HepG2 (cell line): ENCODE measurements around the gene CTDSP1. TPM values are rescaled to one million over a fixed set of nuclear protein-coding genes. Genes with fewer than 3 reads are reported as not detected.

Experiments used
- ATAC-seq: fragments of 200-7000 bp; cut with Tn5 transposase; 3 replicates; pipeline ENCODE4 v1.9.1; 2020; ENCODE audit warnings: mild to moderate bottlenecking, moderate library complexity
- BruUV-seq: library from RNA; stranded (reverse); fragments of 400-500 nt; replicated peaks from 2 replicates; lab custom pipeline; 2021; lab: Mats Ljungman, UMichigan
- CTCF ChIA-PET: fragments of 300-600 bp; formaldehyde crosslinking; extraction: SDS; loops from one replicate; lab custom pipeline; 2021; ENCODE audit warnings: low total read pairs, inconsistent platforms, low intra/inter-chr PET ratio; lab: Yijun Ruan, JAX
- POLR2A ChIA-PET: fragments of 350-600 bp; sonication (Branson Sonifier 250); formaldehyde crosslinking; loops from one replicate; lab custom pipeline; 2020; ENCODE audit warnings: antibody characterized with exemption, inconsistent platforms; lab: Yijun Ruan, JAX
- DNase-seq: peaks from one replicate; pipeline ENCODE4 v3.0.0-alpha.2; 2015; ENCODE audit warnings: low spot score
- FAIRE-seq: peaks from 3 replicates; lab custom pipeline; 2011; peaks lifted over from hg19 to GRCh38; lab: Jason Lieb, UNC
- H2AFZ ChIP-seq: one replicate; pipeline ENCODE4 v1.6.1; 2011; ENCODE audit warnings: low read length, inconsistent platforms
- H3K27ac ChIP-seq: fragments of 300-600 bp; 3 replicates; pipeline ENCODE4 v1.8.0; 2011; ENCODE audit warnings: mixed run types, mild to moderate bottlenecking, mixed read lengths, low read length, inconsistent platforms; ENCODE audit not compliant: insufficient read depth; ENCODE audit errors: extremely low read length
- H3K27me3 ChIP-seq, 2 experiments: fragments of 200-600 bp in 1 of 2; 2 replicates in 1 of 2; 3 replicates in 1 of 2; pipeline versions ENCODE4 v1.6.0 to v1.8.0; 2011; ENCODE audit warnings: low read length in 2 of 2, mild to moderate bottlenecking in 2 of 2, moderate library complexity in 2 of 2, inconsistent platforms in 1 of 2; ENCODE audit not compliant: insufficient read depth in 2 of 2, control insufficient read depth in 1 of 2
- H3K36me3 ChIP-seq, 2 experiments: fragments of 200-600 bp in 1 of 2; replicated peaks in 1 of 2; 2 replicates in 1 of 2; 3 replicates in 1 of 2; pipeline versions ENCODE4 v1.5.1 to v1.8.0; 2011; ENCODE audit warnings: low read length in 2 of 2, inconsistent platforms in 1 of 2; ENCODE audit not compliant: insufficient read depth in 2 of 2, control insufficient read depth in 1 of 2
- H3K4me1 ChIP-seq: 2 replicates; pipeline ENCODE4 v1.5.1; 2012; ENCODE audit warnings: low read length, inconsistent platforms; ENCODE audit not compliant: insufficient read depth
- H3K4me2 ChIP-seq: 2 replicates; pipeline ENCODE4 v1.6.0; 2011; ENCODE audit warnings: low read depth, low read length, inconsistent platforms
- H3K4me3 ChIP-seq, 3 experiments: fragments of 200-600 bp in 1 of 3; sonication (generic), shearing (Covaris generic) in 1 of 3; replicated peaks in 1 of 3; 2 replicates each; pipeline ENCODE4 v1.5.1; 2011 to 2016; ENCODE audit warnings: low read length in 3 of 3, inconsistent platforms in 2 of 3, low read depth in 2 of 3, mild to moderate bottlenecking in 2 of 3, control low read depth in 1 of 3, mixed read lengths in 1 of 3; ENCODE audit not compliant: insufficient read depth in 1 of 3
- H3K79me2 ChIP-seq: one replicate; pipeline ENCODE4 v1.6.1; 2011; ENCODE audit warnings: low read length, inconsistent platforms; ENCODE audit not compliant: insufficient read depth
- H3K9ac ChIP-seq: 2 replicates; pipeline ENCODE4 v1.6.0; 2011; ENCODE audit warnings: mild to moderate bottlenecking, low read depth, low read length, inconsistent platforms; ENCODE audit not compliant: insufficient read depth
- H3K9me3 ChIP-seq: 2 replicates; pipeline ENCODE4 v1.5.1; 2012; ENCODE audit warnings: mild to moderate bottlenecking, low read length
- H4K20me1 ChIP-seq: 2 replicates; pipeline ENCODE4 v1.6.0; 2011; ENCODE audit warnings: inconsistent platforms, mild to moderate bottlenecking, low read length, moderate library complexity; ENCODE audit not compliant: insufficient read depth
- CHD4 ChIP-seq: fragments of 200-600 bp; sonication (generic); IDR thresholded peaks from 2 replicates; pipeline ENCODE4 v1.7.0; 2017; ENCODE audit warnings: mild to moderate bottlenecking, low read length, borderline replicate concordance
- CREB1 ChIP-seq, 2 experiments: fragments of 450-650 bp in 1 of 2; IDR thresholded peaks; 2 replicates each; pipeline ENCODE4 v1.6.1; 2016 to 2017; ENCODE audit warnings: control low read depth in 1 of 2, mild to moderate bottlenecking in 1 of 2, missing compliant biosample characterization in 1 of 2, missing genetic modification characterization in 1 of 2
- HOXD1 ChIP-seq: sonication (generic); formaldehyde crosslinking; IDR thresholded peaks from 2 replicates; pipeline ENCODE4 v1.5.0; 2020; ENCODE audit warnings: missing genetic modification reagents
- ISL2 ChIP-seq: sonication (generic); formaldehyde crosslinking; IDR thresholded peaks from 2 replicates; pipeline ENCODE4 v1.5.0; 2020; ENCODE audit warnings: missing genetic modification reagents
- NCOA2 ChIP-seq: sonication (generic); formaldehyde crosslinking; IDR thresholded peaks from 2 replicates; pipeline ENCODE4 v1.8.0; 2022; ENCODE audit warnings: inconsistent platforms
- NR2F2 ChIP-seq: IDR thresholded peaks from 2 replicates; pipeline ENCODE4 v1.6.1; 2012; ENCODE audit warnings: low read depth, inconsistent platforms, borderline replicate concordance
- SNAI1 ChIP-seq: sonication (generic); formaldehyde crosslinking; IDR thresholded peaks from 2 replicates; pipeline ENCODE4 v1.5.0; 2020; ENCODE audit warnings: mild to moderate bottlenecking, missing genetic modification reagents, borderline replicate concordance
- ZFAT ChIP-seq: sonication (generic); formaldehyde crosslinking; conservative IDR thresholded peaks from 2 replicates; pipeline ENCODE4 v1.8.1; 2023; ENCODE audit warnings: missing genetic modification reagents, inconsistent platforms
- ZHX1 ChIP-seq: sonication (generic); formaldehyde crosslinking; IDR thresholded peaks from 2 replicates; pipeline ENCODE4 v1.8.1; 2022; ENCODE audit warnings: low read depth, mild to moderate bottlenecking, missing genetic modification reagents
- ZKSCAN5 ChIP-seq: sonication (generic); formaldehyde crosslinking; IDR thresholded peaks from 2 replicates; pipeline ENCODE4 v1.5.1; 2020; ENCODE audit warnings: mild to moderate bottlenecking, missing genetic modification reagents
- ZNF12 ChIP-seq: sonication (generic); formaldehyde crosslinking; IDR thresholded peaks from 2 replicates; pipeline ENCODE4 v1.5.0; 2020; ENCODE audit warnings: missing genetic modification reagents
- ZNF3 ChIP-seq: IDR thresholded peaks from 2 replicates; pipeline ENCODE4 v1.7.0; 2017; ENCODE audit warnings: inconsistent platforms
- ZNF605 ChIP-seq: sonication (generic); formaldehyde crosslinking; IDR thresholded peaks from 2 replicates; pipeline ENCODE4 v1.8.0; 2022; ENCODE audit warnings: mild to moderate bottlenecking, missing genetic modification reagents
- ZNF619 ChIP-seq: sonication (generic); formaldehyde crosslinking; IDR thresholded peaks from 2 replicates; pipeline ENCODE4 v1.4.0; 2020; ENCODE audit warnings: mild to moderate bottlenecking, missing genetic modification reagents
- ZNF670 ChIP-seq: sonication (generic); formaldehyde crosslinking; IDR thresholded peaks from 2 replicates; pipeline ENCODE4 v1.8.0; 2022; ENCODE audit warnings: mild to moderate bottlenecking, missing genetic modification reagents, borderline replicate concordance
- ZNF790 ChIP-seq: sonication (generic); formaldehyde crosslinking; IDR thresholded peaks from 2 replicates; pipeline ENCODE4 v1.8.0; 2022; ENCODE audit warnings: missing genetic modification reagents, mild to moderate bottlenecking, borderline replicate concordance
- ZNF878 ChIP-seq: sonication (generic); formaldehyde crosslinking; IDR thresholded peaks from 2 replicates; pipeline ENCODE4 v1.8.1; 2023; ENCODE audit warnings: mild to moderate bottlenecking, missing genetic modification reagents, moderate library complexity
- WGBS: methylation state at CpG from one replicate; pipeline ENCODE4 v1.1.6; 2017; ENCODE audit warnings: low lambda C conversion rate; 5-methylcytosine and 5-hydroxymethylcytosine counted together
- in situ Hi-C: cut with HindIII; loops from 2 replicates; pipeline ENCODE4 v1.10.0; 2017; ENCODE audit warnings: low pct_unique_long_range_greater_than_20kb; ENCODE audit not compliant: extremely low pct_ligation_motif_present
- intact Hi-C: fragments of 100-400 bp; cut with micrococcal nuclease; formaldehyde crosslinking; loops from one replicate; pipeline ENCODE4 v1.10.0; 2022; ENCODE audit not compliant: unreplicated experiment
- polyA plus RNA-seq, 8 experiments: library from polyadenylated mRNA; depleted of rRNA in 3 of 8; stranded (reverse) in 7 of 8; unstranded in 1 of 8; fragments of >200 nt; fragmentation: Illumina TruSeq in 4 of 8; extraction: Trizol in 4 of 8; gene quantifications; 2 replicates each; pipeline versions ENCODE4 v1.2.1 to v1.2.3, GENCODE V29; 2011 to 2016; ENCODE audit warnings: low read depth in 4 of 8, missing spikeins in 1 of 8, mixed read lengths in 1 of 8; ENCODE audit not compliant: insufficient read depth in 1 of 8
- total RNA-seq, 5 experiments: library from RNA; depleted of rRNA; stranded (reverse); fragments of >200 nt; fragmentation: Illumina TruSeq; extraction: Trizol; gene quantifications; 2 replicates each; pipeline ENCODE4 v1.2.3, GENCODE V29; 2016; ENCODE audit warnings: low read depth in 1 of 5
- TF ChIP-seq, protein P1 (sequence below): sonication (generic); formaldehyde crosslinking; IDR thresholded peaks from 2 replicates; pipeline ENCODE4 v1.5.0; 2020; ENCODE audit warnings: missing genetic modification reagents, mild to moderate bottlenecking, borderline replicate concordance

CTDSP1 gene
- total and polyA plus RNA-seq, 2 of the 13 experiments (the other 11 are each of a cell fraction or from before 2014, with no cell fraction given), result 91.0 to 268 TPM

GRCh38 chr2:218387369-218388194 lies 12.1 kb upstream of the CTDSP1 start:
- H3K4me3 ChIP-seq, result peak overlapping the region; percentile 9 to 57 (median 11); a peak in 3 of 6 replicates
- intact Hi-C loops, result loop anchor here (2.0 kb wide), 1 partner anchor 87 kb away; no protein-coding TSS in a partner anchor
- no peaks in the 10 kb centered on the region for H3K36me3 ChIP-seq
- DNase-seq (peak; percentile 86), FAIRE-seq (peak; percentile 83), ATAC-seq (no peak)
- no TSS peak for BruUV-seq
- peak overlapping the region; percentile 58 for H3K9ac ChIP-seq
- CTCF ChIA-PET, result no interaction called here
- no peaks in the 10 kb centered on the region for H3K79me2 ChIP-seq
- H3K27ac ChIP-seq, result no peak overlapping the region
- peaks cover 77% of the 10 kb centered on the region for H3K4me1 ChIP-seq
- in situ Hi-C loops, result no loop called here
- H2AFZ ChIP-seq, result no peak overlapping the region
- POLR2A ChIA-PET, result interaction anchor here (0.6 to 2.6 kb wide), 15 partner anchors 9 to 117 kb away, joined by 3 to 14 read pairs (median 5); partner anchors contain the start of genes AAMP, CATIP, CTDSP1 and PNKD
- no peaks in the 10 kb centered on the region for H4K20me1 ChIP-seq
- no peaks in the 10 kb centered on the region for H3K9me3 ChIP-seq
- peaks cover 6 to 20% of the 10 kb centered on the region in 2 experiments; a peak in 4 of 5 replicates for H3K27me3 ChIP-seq
- peak overlapping the region; percentile 87 for H3K4me2 ChIP-seq
- 58% methylated on average over 28 of the region's 38 CpGs for WGBS
- TF ChIP-seq ISL2, result no peak
- no peak for TF ChIP-seq SNAI1 (CRISPR knock-in tag)
- 0 out of 2 replicates have a peak, but pooled peaks have one; percentile 27 for TF ChIP-seq ZNF670
- TF ChIP-seq, protein P1, sequence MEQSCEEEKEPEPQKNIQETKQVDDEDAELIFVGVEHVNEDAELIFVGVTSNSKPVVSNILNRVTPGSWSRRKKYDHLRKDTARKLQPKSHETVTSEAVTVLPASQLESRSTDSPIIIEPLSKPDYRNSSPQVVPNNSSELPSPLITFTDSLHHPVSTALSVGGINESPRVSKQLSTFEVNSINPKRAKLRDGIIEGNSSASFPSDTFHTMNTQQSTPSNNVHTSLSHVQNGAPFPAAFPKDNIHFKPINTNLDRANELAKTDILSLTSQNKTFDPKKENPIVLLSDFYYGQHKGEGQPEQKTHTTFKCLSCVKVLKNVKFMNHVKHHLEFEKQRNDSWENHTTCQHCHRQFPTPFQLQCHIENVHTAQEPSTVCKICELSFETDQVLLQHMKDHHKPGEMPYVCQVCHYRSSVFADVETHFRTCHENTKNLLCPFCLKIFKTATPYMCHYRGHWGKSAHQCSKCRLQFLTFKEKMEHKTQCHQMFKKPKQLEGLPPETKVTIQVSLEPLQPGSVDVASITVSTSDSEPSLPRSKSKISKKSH (CRISPR knock-in tag), result peak; percentile 30; the same call in 1 of the 2 replicates
- TF ChIP-seq CREB1 (IDR thresholded peaks at IDR 0.05), result peak; percentile 78; the same call in 1 of the 2 replicates
- peak; percentile 87 for TF ChIP-seq CREB1 (CRISPR knock-in tag; IDR thresholded peaks at IDR 0.05)
- TF ChIP-seq ZNF12, result no peak; the same call in 1 of the 2 replicates
- TF ChIP-seq ZHX1, result peak; percentile 51
- no peak for TF ChIP-seq ZNF619
- no peak for TF ChIP-seq ZFAT (CRISPR knock-in tag)
- TF ChIP-seq ZNF790 (CRISPR knock-in tag), result 0 out of 2 replicates have a peak, but pooled peaks have one; percentile 11
- TF ChIP-seq NR2F2, result peak; percentile 56
- TF ChIP-seq ZNF878 (CRISPR knock-in tag), result no peak
- no peak for TF ChIP-seq HOXD1 (CRISPR knock-in tag)
- peak; percentile 34; the same call in 1 of the 2 replicates for TF ChIP-seq NCOA2 (CRISPR knock-in tag)
- TF ChIP-seq CHD4, result peak; percentile 28; the same call in 1 of the 2 replicates
- TF ChIP-seq ZNF3 (CRISPR knock-in tag), result no peak
- TF ChIP-seq ZNF605 (CRISPR knock-in tag), result 0 out of 2 replicates have a peak, but pooled peaks have one; percentile 1
- TF ChIP-seq ZKSCAN5 (CRISPR knock-in tag), result no peak
